ENCODE results near the gene CLEC4D.
"Not testable (repeated sequence)": the region's sequence is repeated elsewhere in the genome, so short reads cannot be mapped to it uniquely, and the experiment has no call there.

CLEC4D gene

DNA sequence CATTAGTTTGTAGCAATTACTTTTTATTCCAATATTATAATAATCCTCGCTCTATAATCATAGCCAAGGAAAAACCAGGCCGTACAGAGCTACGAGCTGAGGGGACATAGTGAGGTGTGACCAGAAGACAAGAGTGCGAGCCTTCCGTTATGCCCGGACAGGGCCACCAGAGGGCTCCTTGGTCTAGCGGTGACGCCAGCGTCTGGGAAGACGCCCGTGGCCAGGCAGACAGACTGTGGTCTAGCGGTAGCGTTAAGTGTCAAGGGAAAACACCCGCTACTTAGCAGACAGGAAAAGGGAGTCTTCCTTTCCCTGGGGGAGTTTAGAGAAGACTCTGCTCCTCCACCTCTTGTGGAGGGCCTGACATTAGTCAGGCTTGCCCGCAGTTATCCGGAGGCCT is 24.5 kb downstream of the CLEC4D start:
- not testable (repeated sequence) for DNase-seq

GRCh38 chr12:8540831-8541230 is 27.5 kb downstream of the CLEC4D start, which contains the start of gene CLEC4E:
TSS of gene CLEC4E (minus strand) at chr12:8540905. CDS start at chr12:8540797, 108 bp downstream.
- DNase-seq: not testable (repeated sequence)

GRCh38 chr12:8541562-8541961 is 28.3 kb downstream of the CLEC4D start:
- no peak for DNase-seq

DNA sequence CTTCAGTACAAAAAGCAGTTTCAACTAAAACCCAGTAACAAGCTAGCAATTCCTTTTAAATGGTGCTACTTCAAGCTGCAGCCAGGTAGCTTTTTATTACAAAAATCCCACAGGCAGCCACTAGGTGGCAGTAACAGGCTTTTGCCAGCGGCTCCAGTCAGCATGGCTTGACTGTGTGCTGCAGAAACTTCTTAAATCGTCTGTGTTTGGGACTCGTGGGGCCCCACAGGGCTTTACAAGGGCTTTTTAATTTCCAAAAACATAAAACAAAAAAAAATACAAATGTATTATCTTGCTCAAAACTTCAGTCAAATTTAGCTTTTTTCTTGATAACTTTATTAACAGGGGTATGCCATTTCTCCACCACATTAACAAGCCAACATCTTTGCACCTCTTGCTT is 31.0 kb downstream of the CLEC4D start:
- DNase-seq: peak; percentile 79

DNA sequence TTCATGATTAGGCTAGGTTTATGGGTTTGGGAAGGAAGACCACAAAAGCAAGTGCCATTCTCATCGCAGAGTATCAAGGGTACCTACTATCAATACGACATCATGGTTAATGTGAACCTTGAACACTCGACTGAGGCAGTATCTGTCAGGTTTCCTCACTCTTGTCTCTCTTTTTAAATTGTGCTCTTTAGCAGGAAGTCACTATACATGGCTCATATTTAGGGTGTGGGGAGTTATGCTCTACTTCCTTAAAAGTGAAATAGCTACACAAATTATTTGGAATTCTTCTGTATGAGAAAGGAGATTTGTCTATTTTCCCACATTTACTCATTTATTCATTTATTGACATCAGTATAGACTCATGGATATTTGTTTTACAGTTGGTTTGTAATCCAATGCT is 33.3 kb downstream of the CLEC4D start:
- no peak for DNase-seq

DNA sequence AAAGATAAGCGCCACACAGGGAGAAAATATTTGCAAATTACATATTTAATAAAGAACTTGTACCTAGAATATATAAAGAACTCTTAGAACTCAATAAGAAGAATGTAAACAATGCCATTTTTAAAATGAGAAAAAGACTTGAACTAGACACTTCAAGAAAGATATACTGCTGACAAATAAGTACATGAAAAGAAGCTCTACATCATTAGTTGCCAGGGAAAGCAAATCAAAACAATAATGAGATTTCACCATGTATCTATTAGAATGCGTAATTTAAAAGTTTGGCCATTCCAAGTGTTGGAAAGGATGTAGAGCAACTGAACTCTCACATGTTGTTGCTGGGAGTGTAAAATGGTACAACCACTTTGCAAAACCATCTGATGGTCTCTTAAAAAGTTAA is 34.3 kb downstream of the CLEC4D start:
- no peak for DNase-seq

- no peak for DNase-seq
Observed at GRCh38 chr12:8548192-8548591, 34.9 kb downstream of the CLEC4D start.

GRCh38 chr12:8549381-8549780 is 36.1 kb downstream of the CLEC4D start:
- no peak for DNase-seq

DNA sequence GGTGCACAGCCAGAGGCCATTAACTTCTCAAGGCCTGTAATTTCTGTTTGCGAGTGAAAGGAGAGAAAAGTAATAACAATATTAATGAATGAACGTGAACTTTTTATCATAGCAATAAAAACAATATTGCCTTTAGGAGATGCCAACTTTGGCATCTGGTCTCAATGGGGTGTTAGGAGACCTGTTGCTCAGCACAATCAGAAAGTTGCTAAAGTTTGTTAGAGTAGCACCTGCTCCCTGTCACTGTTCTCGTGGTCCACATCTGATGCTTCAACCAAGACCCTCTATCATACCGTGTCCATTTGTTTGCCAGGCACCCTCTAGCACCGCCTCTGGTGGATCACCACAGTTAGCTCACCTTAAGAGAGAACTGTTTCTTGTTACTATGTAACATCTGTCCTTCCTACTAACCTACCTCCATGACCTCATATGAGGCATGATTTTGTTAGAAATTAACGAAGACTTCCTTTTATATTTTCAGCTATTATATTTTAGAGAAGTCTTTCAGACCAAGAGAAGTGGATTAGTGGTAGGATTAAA is 39.9 kb downstream of the CLEC4D start:
- DNase-seq: no peak

DNA sequence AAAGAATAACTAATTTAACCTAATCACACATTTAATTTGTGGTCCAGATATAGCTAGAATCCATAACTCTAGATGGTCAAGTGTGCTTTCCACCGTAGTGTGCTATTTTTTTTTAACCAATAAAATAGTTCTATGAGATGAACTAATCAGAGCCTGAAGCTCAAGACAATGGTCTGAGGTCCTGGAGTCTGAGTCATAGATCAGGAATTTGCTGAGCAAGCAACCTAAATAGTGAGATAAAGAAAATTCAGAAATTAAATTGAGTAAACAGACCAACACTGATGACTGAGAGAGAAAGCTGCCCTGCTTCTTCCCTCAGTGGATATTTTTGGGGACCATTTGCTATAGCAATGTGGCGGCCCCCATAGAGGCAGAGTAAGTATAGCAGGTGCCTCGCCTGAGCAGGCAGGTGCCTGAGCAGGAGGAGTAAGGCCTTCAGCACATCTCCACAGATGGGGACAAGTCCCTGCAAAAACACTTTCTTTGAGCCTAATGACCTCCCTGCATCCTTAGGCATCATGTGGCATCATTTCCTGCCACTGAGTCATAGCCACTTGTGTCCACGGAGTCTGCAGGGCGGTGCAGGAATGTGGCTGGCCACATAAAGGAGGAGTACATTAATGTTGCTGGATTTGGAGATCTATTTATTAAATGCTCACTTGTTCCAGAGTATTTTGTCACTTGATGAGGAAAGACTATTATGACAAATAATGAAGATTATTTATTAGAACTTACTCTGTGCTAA is 41.3 kb downstream of the CLEC4D start:
- DNase-seq: no peak

- no peak for DNase-seq
Observed at GRCh38 chr12:8556531-8557097, 43.3 kb downstream of the CLEC4D start.

- DNase-seq: no peak
Observed at GRCh38 chr12:8559676-8560075, 46.4 kb downstream of the CLEC4D start.

DNA sequence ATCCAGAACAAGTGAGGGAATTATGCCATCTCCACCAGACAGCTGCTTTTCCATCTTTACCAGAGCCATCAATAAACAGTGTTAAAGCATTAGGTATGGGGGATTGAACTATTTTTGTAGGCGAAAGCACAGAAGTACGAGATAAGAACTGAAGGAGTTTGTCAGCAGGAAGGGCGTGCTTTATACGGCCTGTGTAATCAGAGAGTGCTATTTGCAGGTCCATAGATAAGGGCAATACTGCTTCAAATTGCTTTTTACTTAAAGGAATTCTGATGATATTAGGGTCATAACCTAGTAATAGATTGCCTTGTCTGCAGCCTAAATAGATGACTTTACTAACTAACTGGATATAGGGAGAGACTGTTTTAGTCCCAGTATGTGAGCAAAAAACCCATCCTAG is 47.7 kb downstream of the CLEC4D start:
- DNase-seq: no peak

GRCh38 chr12:8562310-8562709 is 49.0 kb downstream of the CLEC4D start:
- DNase-seq: no peak

DNA sequence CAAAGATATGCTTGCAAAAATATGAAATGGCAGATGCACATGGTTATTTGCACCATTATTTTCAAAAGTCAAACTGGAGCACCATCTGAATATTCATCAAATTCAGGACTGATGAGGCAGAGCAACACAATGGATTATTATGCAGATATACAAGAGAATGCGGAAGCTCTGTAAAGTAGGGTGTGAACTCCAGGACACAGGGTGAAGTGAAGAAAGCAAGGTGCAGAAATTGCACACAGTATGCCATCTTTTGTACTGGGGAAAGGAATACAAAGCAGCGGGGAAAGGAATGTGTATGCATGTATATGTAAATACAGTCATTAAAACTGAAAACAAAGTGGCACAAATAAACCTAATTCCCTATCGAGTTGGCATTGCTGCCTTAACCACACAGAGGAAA is 50.1 kb downstream of the CLEC4D start:
- DNase-seq: no peak

DNA sequence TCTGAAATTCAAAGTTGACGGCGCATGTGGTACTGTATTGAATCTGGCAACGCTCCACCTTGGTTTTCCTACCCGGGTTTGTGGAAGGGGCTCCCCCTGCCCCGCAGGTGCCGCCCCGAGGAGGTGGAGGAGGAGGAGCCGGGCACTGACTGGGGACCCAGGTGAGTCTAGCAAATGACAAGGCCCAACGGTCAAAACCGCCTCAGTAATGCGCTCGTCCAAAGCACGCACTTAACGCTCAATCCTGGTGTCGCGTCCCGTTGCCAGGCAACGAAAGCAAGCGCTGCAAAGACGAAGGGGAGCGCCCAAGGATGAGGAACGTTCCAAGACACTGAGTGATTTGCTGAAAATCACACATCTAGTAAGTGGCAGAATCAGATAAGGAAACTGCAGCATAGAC is 51.4 kb downstream of the CLEC4D start:
- no peak for DNase-seq

- DNase-seq: not testable (repeated sequence)
Observed at GRCh38 chr12:8566052-8566451, 52.7 kb downstream of the CLEC4D start.

- no peak for DNase-seq
Observed at GRCh38 chr12:8566525-8566924, 53.2 kb downstream of the CLEC4D start.

All from CD4-positive, alpha-beta T cell treated with Interleukin-6 for 4 hours (primary cell).